K562 (cell line): Measurements from ENCODE around the gene COL15A1. TPM values are rescaled to one million over a fixed set of nuclear protein-coding genes. Genes with fewer than 3 reads are reported as not detected.

Source experiments
- ATF6 ChIP-seq: sonication (generic); formaldehyde crosslinking; IDR thresholded peaks from 2 replicates; pipeline ENCODE4 v1.4.0; 2020; ENCODE audit warnings: mild to moderate bottlenecking, missing genetic modification reagents
- E4F1 ChIP-seq: fragments of 250-450 bp; sonication (Bioruptor Pico); IDR thresholded peaks from 2 replicates; pipeline ENCODE4 v1.5.0; 2021; ENCODE audit warnings: mild to moderate bottlenecking, borderline replicate concordance
- FOXA1 ChIP-seq: fragments of 450-650 bp; IDR thresholded peaks from 2 replicates; pipeline ENCODE4 v1.6.1; 2016; ENCODE audit warnings: mild to moderate bottlenecking, borderline replicate concordance
- HDAC1 ChIP-seq, 2 experiments: fragments of 450-650 bp; IDR thresholded peaks; 2 replicates each; pipeline ENCODE4 v1.6.1; 2016 to 2017; ENCODE audit warnings: inconsistent platforms in 1 of 2, mild to moderate bottlenecking in 1 of 2, moderate library complexity in 1 of 2
- HMGXB4 ChIP-seq: sonication (generic); formaldehyde crosslinking; IDR thresholded peaks from 2 replicates; pipeline ENCODE4 v1.8.1; 2023; ENCODE audit warnings: mild to moderate bottlenecking, missing genetic modification reagents
- JUN ChIP-seq, 2 experiments: sonication (generic) in 1 of 2; formaldehyde crosslinking in 1 of 2; IDR thresholded peaks; 2 replicates each; pipeline versions ENCODE4 v1.6.1 to v1.8.0; 2012 to 2022; ENCODE audit warnings: borderline replicate concordance in 2 of 2, mild to moderate bottlenecking in 2 of 2, improper control_type of control experiment in 1 of 2, low read depth in 1 of 2, low read length in 1 of 2, missing genetic modification reagents in 1 of 2
- KDM4B ChIP-seq, 2 experiments: fragments of 450-650 bp in 1 of 2; sonication (generic) in 1 of 2; IDR thresholded peaks; 2 replicates each; pipeline ENCODE4 v1.6.1; 2016 to 2017; ENCODE audit warnings: borderline replicate concordance in 2 of 2, antibody characterized with exemption in 1 of 2, low read depth in 1 of 2, mild to moderate bottlenecking in 1 of 2
- KLF13 ChIP-seq: fragments of 450-650 bp; IDR thresholded peaks from 2 replicates; pipeline ENCODE4 v1.6.1; 2016; ENCODE audit warnings: missing genetic modification characterization, low read depth, mild to moderate bottlenecking, missing compliant biosample characterization, moderate library complexity, borderline replicate concordance
- MTA2 ChIP-seq: fragments of 450-650 bp; IDR thresholded peaks from 2 replicates; pipeline ENCODE4 v1.6.1; 2016; ENCODE audit warnings: low read depth
- POLR2A ChIP-seq: fragments of 450-650 bp; conservative IDR thresholded peaks from 2 replicates; pipeline ENCODE4 v1.6.1; 2016
- POLR2B ChIP-seq: fragments of 450-650 bp; IDR thresholded peaks from 2 replicates; pipeline ENCODE4 v1.6.1; 2018; ENCODE audit warnings: low read depth; ENCODE audit not compliant: partially characterized antibody
- PREB ChIP-seq: sonication (generic); formaldehyde crosslinking; IDR thresholded peaks from 2 replicates; pipeline ENCODE4 v1.8.1; 2023; ENCODE audit warnings: mild to moderate bottlenecking, missing genetic modification reagents
- PURB ChIP-seq: sonication (generic); formaldehyde crosslinking; IDR thresholded peaks from 2 replicates; pipeline ENCODE4 v1.9.0; 2021; ENCODE audit warnings: low read depth, mild to moderate bottlenecking, missing genetic modification reagents
- RBM15 ChIP-seq: fragments of 200-400 bp; formaldehyde crosslinking; IDR thresholded peaks from 2 replicates; pipeline ENCODE4 v1.6.1; 2018; ENCODE audit warnings: mild to moderate bottlenecking, low read length, moderate library complexity; ENCODE audit not compliant: insufficient read depth
- SMARCE1 ChIP-seq: fragments of 450-650 bp; IDR thresholded peaks from 2 replicates; pipeline ENCODE4 v1.7.1; 2016; ENCODE audit warnings: mild to moderate bottlenecking
- THRA ChIP-seq: fragments of 450-650 bp; IDR thresholded peaks from 2 replicates; pipeline ENCODE4 v1.6.1; 2017; ENCODE audit warnings: mild to moderate bottlenecking, moderate library complexity
- ZNF584 ChIP-seq: fragments of 200-800 bp; sonication (Bioruptor generic); IDR thresholded peaks from 2 replicates; pipeline ENCODE4 v1.6.1; 2016; ENCODE audit warnings: low read depth, mild to moderate bottlenecking, missing genetic modification characterization, missing compliant biosample characterization
- ZNF830 ChIP-seq: fragments of 250-450 bp; sonication (Bioruptor Pico); IDR thresholded peaks from 2 replicates; pipeline ENCODE4 v1.5.0; 2021; ENCODE audit warnings: mild to moderate bottlenecking
- polyA plus RNA-seq, 8 experiments: library from polyadenylated mRNA; depleted of rRNA in 4 of 8; stranded (reverse) in 5 of 8; unstranded in 3 of 8; fragments of >200 nt; fragmentation: Nextera tagmentation in 2 of 8; fragmentation: Illumina TruSeq in 1 of 8; extraction: Ambion mirVana in 2 of 8; extraction: Trizol in 1 of 8; gene quantifications; 2 replicates each; pipeline versions ENCODE4 v1.2.1 to v1.2.3, GENCODE V29; 2011 to 2014; ENCODE audit warnings: inconsistent platforms in 1 of 8, missing spikeins in 1 of 8
- total RNA-seq, 7 experiments: library from RNA; depleted of rRNA in 6 of 7; stranded (reverse); fragments of >200 nt in 6 of 7; fragmentation: Illumina TruSeq in 2 of 7; extraction: Trizol in 2 of 7; gene quantifications; 2 replicates each; pipeline versions ENCODE4 v1.2.1 to v1.2.3, GENCODE V29; 2011 to 2021; ENCODE audit warnings: low replicate concordance in 1 of 7

Gene COL15A1
- total and polyA plus RNA-seq, 9 of the 15 experiments (the other 6 are each of a cell fraction or from before 2014, with no cell fraction given) = 0.46 to 5.1 (median 2.6) TPM

GRCh38 chr9:99072040-99072394 is 128.3 kb downstream of the COL15A1 start (continued):
- TF ChIP-seq PREB (no peak), HDAC1 (IDR thresholded peaks at IDR 0.05) (0 out of 4 replicates have a peak, but pooled peaks of 1 of the 2 experiments have one; percentile 33), HMGXB4 (CRISPR knock-in tag) (peak; percentile 6; the same call in 1 of the 2 replicates), JUN (IDR thresholded peaks at IDR 0.05; ENCODE audit: borderline replicate concordance, low read depth, low read length) (no peak), JUN (CRISPR knock-in tag; IDR thresholded peaks at IDR 0.05; ENCODE audit: borderline replicate concordance) (no peak), E4F1 (no peak), KDM4B (IDR thresholded peaks at IDR 0.05; ENCODE audit: borderline replicate concordance in 2 of 2, low read depth in 1 of 2) (no peak), ATF6 (CRISPR knock-in tag) (no peak), MTA2 (no peak), RBM15 (no peak), THRA (no peak), PURB (CRISPR knock-in tag) (no peak), FOXA1 (no peak), KLF13 (tag) (no peak), SMARCE1 (no peak), POLR2A (peak; percentile 36; the same call in 1 of the 2 replicates), ZNF830 (CRISPR knock-in tag) (no peak), ZNF584 (CRISPR knock-in tag) (peak; percentile 72; the same call in 1 of the 2 replicates), POLR2B (no peak)
